Left colon (tissue), 2 donors: ENCODE data around the gene GNAO1. TPM values are rescaled to one million over a fixed set of nuclear protein-coding genes. Genes with fewer than 3 reads are reported as not detected.
"Not testable (repeated sequence)": the region's sequence is repeated elsewhere in the genome, so short reads cannot be mapped to it uniquely, and the experiment has no call there.

Experiments used
- ATAC-seq: fragments of 200-7000 bp; cut with Tn5 transposase; one replicate; pipeline ENCODE4 v1.9.1; 2020; ENCODE audit warnings: mild to moderate bottlenecking, moderate library complexity
- DNase-seq, 2 donors: peaks; one replicate each; pipeline ENCODE4 v3.0.0-alpha.2; 2020
- intact Hi-C, 2 donors: fragments of 100-400 bp; cut with DNase I in 1 of 2; cut with micrococcal nuclease in 1 of 2; formaldehyde crosslinking; loops; one replicate each; pipeline versions ENCODE4 v1.11.2 to v1.14.0; 2022; cut with DNase I, micrococcal nuclease
- total RNA-seq, 2 donors: library from RNA; stranded (reverse); fragmentation: NEBNext Ultra II Directional; extraction: Animal tissue kit (Norgen Biotek cat#: 25700); gene quantifications; one replicate each; pipeline ENCODE4 v1.2.1, GENCODE V29; 2021
- donor health status: DM: no; HTN: no; CAD: no.
- donor health status: DM: yes; HTN: yes; CAD: no.

GNAO1 gene
- total RNA-seq, 2 donors from 2014 or later: 3.6 to 14.1 TPM

GRCh38 chr16:56363181-56363716 is 172.0 kb downstream of the GNAO1 start:
- intact Hi-C loops: no loop called here
- no peak for ATAC-seq
- no peak for DNase-seq

- DNase-seq (no peak), ATAC-seq (no peak)
- intact Hi-C loops: no loop called here
Measured at GRCh38 chr16:56363781-56364565, 172.7 kb downstream of the GNAO1 start.

- DNase-seq (no peak), ATAC-seq (no peak)
- intact Hi-C loops: no loop called here
Measured at GRCh38 chr16:56364865-56365264, 173.6 kb downstream of the GNAO1 start.

- DNase-seq (no peak), ATAC-seq (no peak)
- intact Hi-C loops: no loop called here
Measured at GRCh38 chr16:56365552-56365951, 174.3 kb downstream of the GNAO1 start.

GRCh38 chr16:56366945-56367344 is 175.7 kb downstream of the GNAO1 start:
- intact Hi-C loops: no loop called here
- ATAC-seq: no peak

GRCh38 chr16:56367764-56368163 is 176.5 kb downstream of the GNAO1 start:
- ATAC-seq: no peak
- DNase-seq: no peak
- intact Hi-C loops: no loop called here

More at GRCh38 chr16:56366945-56367344, 175.7 kb downstream of the GNAO1 start:
- no peak for DNase-seq

GRCh38 chr16:56368545-56368944 is 177.3 kb downstream of the GNAO1 start:
- intact Hi-C loops: no loop called here
- ATAC-seq: no peak
- DNase-seq: no peak

GRCh38 chr16:56369202-56369601 is 177.9 kb downstream of the GNAO1 start:
- intact Hi-C loops: no loop called here
- ATAC-seq (no peak), DNase-seq (no peak)

GRCh38 chr16:56370185-56370874 is 179.0 kb downstream of the GNAO1 start:
- ATAC-seq: no peak
- no peak for DNase-seq
- intact Hi-C loops: no loop called here

GRCh38 chr16:56370875-56371659 is 179.8 kb downstream of the GNAO1 start:
- intact Hi-C loops: no loop called here
- DNase-seq (no peak), ATAC-seq (no peak)

- no peak for ATAC-seq
- DNase-seq: no peak
- intact Hi-C loops: no loop called here
Measured at GRCh38 chr16:56371660-56371937, 180.3 kb downstream of the GNAO1 start.

GRCh38 chr16:56372013-56372634 is 180.8 kb downstream of the GNAO1 start:
- ATAC-seq (no peak), DNase-seq (no peak)
- intact Hi-C loops: no loop called here

- DNase-seq (no peak), ATAC-seq (no peak)
- intact Hi-C loops: no loop called here
Measured at GRCh38 chr16:56373003-56373402, 181.7 kb downstream of the GNAO1 start.

- intact Hi-C loops, ATAC-seq, DNase-seq: not testable (repeated sequence)
Measured at GRCh38 chr16:56375792-56376191, 184.5 kb downstream of the GNAO1 start.

GRCh38 chr16:56379044-56379443 is 187.8 kb downstream of the GNAO1 start:
- ATAC-seq, DNase-seq: not testable (repeated sequence)

GRCh38 chr16:56380778-56381485 is 189.6 kb downstream of the GNAO1 start:
- ATAC-seq, DNase-seq, intact Hi-C loops: not testable (repeated sequence)

More at GRCh38 chr16:56379044-56379443, 187.8 kb downstream of the GNAO1 start:
- intact Hi-C loops: not testable (repeated sequence)

- ATAC-seq (no peak), DNase-seq (no peak)
- intact Hi-C loops: no loop called here
Measured at GRCh38 chr16:56382459-56382858, 191.2 kb downstream of the GNAO1 start.

GRCh38 chr16:56382901-56383355 is 191.6 kb downstream of the GNAO1 start:
- peak; percentile 26 for ATAC-seq
- DNase-seq: no peak
- intact Hi-C loops: no loop called here
